Activated T-cell treated with anti-CD3 and anti-CD28 coated beads, Interleukin-2, amount 50 U/mL, for 72 hours (primary cell): ENCODE results near the gene CCR8. TPM values are rescaled to one million over a fixed set of nuclear protein-coding genes. Genes with fewer than 3 reads are reported as not detected.
"Not testable (repeated sequence)": the region's sequence is repeated elsewhere in the genome, so short reads cannot be mapped to it uniquely, and the experiment has no call there.

Experiments
- ATAC-seq, 2 donors: fragments of 150-1000 bp; cut with Tn5 transposase; replicated peaks in 1 of 2; 2 replicates each; pipeline ENCODE4 v1.10.0; 2021; ENCODE audit warnings: moderate library complexity in 2 of 2, mild to moderate bottlenecking in 1 of 2
- DNase-seq, 2 donors: peaks; one replicate each; pipeline ENCODE4 v3.0.0; 2021 to 2022; ENCODE audit warnings: mixed read lengths in 1 of 2
- H3K27ac Mint-ChIP-seq: one replicate; pipeline ENCODE4 v1.8.0; 2022; ENCODE audit warnings: mild to moderate bottlenecking, moderate library complexity, mixed read lengths
- H3K27me3 Mint-ChIP-seq: one replicate; pipeline ENCODE4 v1.8.0; 2022; ENCODE audit warnings: low read depth, mixed read lengths
- H3K36me3 Mint-ChIP-seq, 2 donors: one replicate each; pipeline ENCODE4 v1.8.0; 2022; ENCODE audit warnings: mixed read lengths in 2 of 2, mild to moderate bottlenecking in 1 of 2; ENCODE audit not compliant: insufficient read depth in 2 of 2
- H3K4me1 Mint-ChIP-seq: one replicate; pipeline ENCODE4 v1.8.0; 2022; ENCODE audit warnings: low read depth, mixed read lengths
- H3K4me3 Mint-ChIP-seq, 2 donors: one replicate each; pipeline ENCODE4 v1.8.0; 2022; ENCODE audit warnings: mild to moderate bottlenecking in 2 of 2, mixed read lengths in 2 of 2, moderate library complexity in 2 of 2
- H3K9me3 Mint-ChIP-seq, 2 donors: one replicate each; pipeline ENCODE4 v1.8.0; 2022; ENCODE audit warnings: mixed read lengths in 2 of 2
- total RNA-seq, 2 donors: library from RNA; stranded (reverse); gene quantifications; one replicate each; pipeline ENCODE4 v1.2.3, GENCODE V29; 2022

The CCR8 gene
- total RNA-seq, 2 donors from 2014 or later, result 1.2 to 1.7 TPM

- H3K27ac Mint-ChIP-seq, H3K36me3 Mint-ChIP-seq, H3K27me3 Mint-ChIP-seq, H3K9me3 Mint-ChIP-seq: not testable (repeated sequence)
- peaks cover 48% of the 10 kb centered on the region for H3K4me1 Mint-ChIP-seq
- ATAC-seq (peak; percentile 42 to 59), DNase-seq (peak; percentile 9 to 15)
- H3K4me3 Mint-ChIP-seq, result peak overlapping the region in 1 of 2 donors; percentile 44
Observed at GRCh38 chr3:39321574-39321983, 7.9 kb upstream of the CCR8 start.

GRCh38 chr3:39322209-39322715 is 7.2 kb upstream of the CCR8 start:
- H3K36me3 Mint-ChIP-seq, DNase-seq, ATAC-seq, H3K27ac Mint-ChIP-seq, H3K27me3 Mint-ChIP-seq, H3K9me3 Mint-ChIP-seq, H3K4me3 Mint-ChIP-seq: not testable (repeated sequence)
- peaks cover 55% of the 10 kb centered on the region for H3K4me1 Mint-ChIP-seq

- H3K4me3 Mint-ChIP-seq, result no peak overlapping the region
- H3K9me3 Mint-ChIP-seq, result peaks cover 0 to 2% of the 10 kb centered on the region in 2 donors
- peak overlapping the region; percentile 10 for H3K27ac Mint-ChIP-seq
- no peaks in the 10 kb centered on the region for H3K27me3 Mint-ChIP-seq
- ATAC-seq (no peak), DNase-seq (no peak)
- peaks cover 61% of the 10 kb centered on the region for H3K4me1 Mint-ChIP-seq
- peaks cover 0 to 2% of the 10 kb centered on the region in 2 donors for H3K36me3 Mint-ChIP-seq
Observed at GRCh38 chr3:39322936-39323335, 6.6 kb upstream of the CCR8 start.

GRCh38 chr3:39323494-39323893 is 6.0 kb upstream of the CCR8 start:
- DNase-seq (no peak), ATAC-seq (no peak)
- Mint-ChIP-seq H3K36me3 (peaks cover 0 to 2% of the 10 kb centered on the region in 2 donors), H3K9me3 (peaks cover 0 to 2% of the 10 kb centered on the region in 2 donors), H3K27me3 (no peaks in the 10 kb centered on the region), H3K27ac (no peak overlapping the region), H3K4me1 (peaks cover 67% of the 10 kb centered on the region), H3K4me3 (peak overlapping the region in 1 of 2 donors; percentile 18)

DNA sequence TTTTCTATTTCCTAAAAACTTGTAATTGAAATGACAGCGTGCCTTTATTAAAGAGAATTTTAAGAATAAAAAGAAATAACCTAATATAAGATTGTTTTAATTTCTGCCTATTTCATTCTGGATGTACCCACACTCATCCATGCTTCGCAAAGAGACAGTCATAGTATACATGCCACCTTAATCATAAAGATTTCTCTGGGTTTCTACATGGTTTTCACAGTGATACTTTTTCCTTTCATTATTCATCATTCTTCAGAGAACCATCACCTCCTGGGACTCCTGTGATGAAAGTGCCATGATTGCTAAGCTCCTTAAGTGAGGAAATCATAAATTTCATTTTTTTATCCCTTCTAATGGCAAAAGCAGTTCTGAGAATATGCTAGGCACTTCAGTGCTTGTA is 4.3 kb upstream of the CCR8 start:
- no peak for DNase-seq
- Mint-ChIP-seq H3K27me3 (no peaks in the 10 kb centered on the region), H3K36me3 (peaks cover 0 to 2% of the 10 kb centered on the region in 2 donors), H3K4me3 (peak overlapping the region in 1 of 2 donors; percentile 41), H3K27ac (peak overlapping the region; percentile 48), H3K9me3 (no peaks in the 10 kb centered on the region), H3K4me1 (peaks cover 75% of the 10 kb centered on the region)
- peak; percentile 74 to 75 for ATAC-seq

- H3K4me3 Mint-ChIP-seq, result peak overlapping the region; percentile 56 to 62
- H3K9me3 Mint-ChIP-seq, result no peaks in the 10 kb centered on the region
- DNase-seq, result no peak
- H3K4me1 Mint-ChIP-seq, result peaks cover 61% of the 10 kb centered on the region
- peaks cover 0 to 2% of the 10 kb centered on the region in 2 donors for H3K36me3 Mint-ChIP-seq
- ATAC-seq, result no peak
- H3K27me3 Mint-ChIP-seq, result no peaks in the 10 kb centered on the region
- peak overlapping the region; percentile 8 for H3K27ac Mint-ChIP-seq
Observed at GRCh38 chr3:39327053-39327745, 2.3 kb upstream of the CCR8 start.

DNA sequence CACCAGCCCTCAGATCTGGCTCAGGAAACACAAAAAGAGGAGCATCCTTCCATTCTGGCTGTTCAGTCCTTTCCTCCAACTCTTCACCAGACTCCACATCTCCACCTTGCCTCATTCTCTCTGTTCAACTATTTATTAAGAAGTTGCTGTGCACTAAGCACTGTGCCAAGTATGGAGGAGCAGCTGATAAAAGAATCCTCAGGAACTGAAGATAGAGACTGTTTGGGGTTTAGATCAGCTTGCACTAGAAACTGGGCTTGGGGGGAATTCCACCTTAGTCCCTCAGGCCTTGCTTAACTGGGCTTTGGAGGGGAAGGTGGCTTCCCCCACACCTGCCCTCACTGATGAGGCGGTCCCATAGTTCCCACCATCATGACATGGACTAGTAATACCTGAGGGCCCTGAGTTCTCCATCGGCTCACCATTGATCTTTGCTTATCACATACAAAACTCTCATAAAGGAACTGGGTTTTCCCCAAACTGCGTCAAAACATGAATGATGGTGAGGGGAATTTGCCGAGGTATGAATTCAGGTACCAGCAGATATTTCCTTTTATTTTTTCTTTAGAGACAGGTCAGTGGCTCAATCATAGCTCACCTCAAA is 1.7 kb upstream of the CCR8 start:
- ATAC-seq (peak; percentile 85 to 87), DNase-seq (peak; percentile 45 to 62)
- Mint-ChIP-seq H3K4me3 (peak overlapping the region; percentile 56 to 62), H3K4me1 (peaks cover 58% of the 10 kb centered on the region), H3K27ac (peak overlapping the region; percentile 36), H3K9me3 (no peaks in the 10 kb centered on the region), H3K36me3 (peaks cover 0 to 2% of the 10 kb centered on the region in 2 donors), H3K27me3 (no peaks in the 10 kb centered on the region)

GRCh38 chr3:39330824-39331223 is 1.3 kb downstream of the CCR8 start:
- H3K27ac Mint-ChIP-seq, result no peak overlapping the region
- peak overlapping the region in 1 of 2 donors; percentile 25 for H3K4me3 Mint-ChIP-seq
- peaks cover 45% of the 10 kb centered on the region for H3K4me1 Mint-ChIP-seq
- H3K9me3 Mint-ChIP-seq, result peaks cover 2 to 3% of the 10 kb centered on the region in 2 donors
- DNase-seq (no peak), ATAC-seq (no peak)
- H3K27me3 Mint-ChIP-seq, result no peaks in the 10 kb centered on the region
- H3K36me3 Mint-ChIP-seq, result no peaks in the 10 kb centered on the region

DNA sequence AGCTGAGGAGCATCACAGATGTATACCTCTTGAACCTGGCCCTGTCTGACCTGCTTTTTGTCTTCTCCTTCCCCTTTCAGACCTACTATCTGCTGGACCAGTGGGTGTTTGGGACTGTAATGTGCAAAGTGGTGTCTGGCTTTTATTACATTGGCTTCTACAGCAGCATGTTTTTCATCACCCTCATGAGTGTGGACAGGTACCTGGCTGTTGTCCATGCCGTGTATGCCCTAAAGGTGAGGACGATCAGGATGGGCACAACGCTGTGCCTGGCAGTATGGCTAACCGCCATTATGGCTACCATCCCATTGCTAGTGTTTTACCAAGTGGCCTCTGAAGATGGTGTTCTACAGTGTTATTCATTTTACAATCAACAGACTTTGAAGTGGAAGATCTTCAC is 3.0 kb downstream of the CCR8 start:
- Mint-ChIP-seq H3K27me3 (no peaks in the 10 kb centered on the region), H3K9me3 (peaks cover 2 to 3% of the 10 kb centered on the region in 2 donors), H3K4me3 (no peak overlapping the region), H3K27ac (no peak overlapping the region), H3K36me3 (no peaks in the 10 kb centered on the region), H3K4me1 (peaks cover 32% of the 10 kb centered on the region)
- no peak for ATAC-seq
- DNase-seq, result no peak

- no peak for DNase-seq
- ATAC-seq, result peak in 1 of 2 donors; percentile 38
- Mint-ChIP-seq H3K9me3 (peaks cover 2 to 3% of the 10 kb centered on the region in 2 donors), H3K27me3 (no peaks in the 10 kb centered on the region), H3K36me3 (no peaks in the 10 kb centered on the region), H3K4me1 (peaks cover 21% of the 10 kb centered on the region), H3K4me3 (no peak overlapping the region), H3K27ac (no peak overlapping the region)
Observed at GRCh38 chr3:39333607-39334006, 4.1 kb downstream of the CCR8 start.

GRCh38 chr3:39334205-39334604 is 4.7 kb downstream of the CCR8 start:
- no peaks in the 10 kb centered on the region for H3K36me3 Mint-ChIP-seq
- ATAC-seq (peak in 1 of 2 donors; percentile 33), DNase-seq (no peak)
- peaks cover 2 to 3% of the 10 kb centered on the region in 2 donors for H3K9me3 Mint-ChIP-seq
- no peaks in the 10 kb centered on the region for H3K27me3 Mint-ChIP-seq
- H3K4me1 Mint-ChIP-seq, result peaks cover 21% of the 10 kb centered on the region
- H3K4me3 Mint-ChIP-seq, result no peak overlapping the region
- no peak overlapping the region for H3K27ac Mint-ChIP-seq

DNA sequence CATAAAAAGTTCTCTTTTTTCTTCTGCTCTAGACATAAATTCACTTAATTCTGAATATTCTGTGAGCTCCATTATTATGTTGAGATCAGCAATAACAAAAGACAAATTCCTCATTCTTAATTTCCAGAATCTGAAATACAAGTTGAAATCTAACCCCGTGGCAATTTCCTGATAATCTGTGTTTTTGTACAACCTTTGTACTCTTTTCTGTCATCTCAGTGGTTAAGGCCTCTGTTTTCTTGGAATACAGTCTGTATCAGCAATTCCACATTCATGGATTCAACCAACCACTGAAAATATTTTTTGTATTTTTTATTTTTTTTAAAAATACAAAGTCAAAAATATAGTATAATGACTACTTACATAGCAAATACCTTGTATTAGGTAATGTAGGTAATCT is 8.7 kb downstream of the CCR8 start:
- no peak overlapping the region for H3K27ac Mint-ChIP-seq
- H3K9me3 Mint-ChIP-seq, result peaks cover 2 to 3% of the 10 kb centered on the region in 2 donors
- no peaks in the 10 kb centered on the region for H3K36me3 Mint-ChIP-seq

GRCh38 chr3:39339086-39339485 is 9.6 kb downstream of the CCR8 start:
- Mint-ChIP-seq H3K27ac (no peak overlapping the region), H3K4me1 (peaks cover 27% of the 10 kb centered on the region), H3K4me3 (no peak overlapping the region), H3K36me3 (no peaks in the 10 kb centered on the region), H3K9me3 (peaks cover 2 to 3% of the 10 kb centered on the region in 2 donors), H3K27me3 (no peaks in the 10 kb centered on the region)
- ATAC-seq (no peak), DNase-seq (no peak)

More for the DNA sequence above, 8.7 kb downstream of the CCR8 start:
- ATAC-seq (no peak), DNase-seq (no peak)
- Mint-ChIP-seq H3K27me3 (no peaks in the 10 kb centered on the region), H3K4me3 (no peak overlapping the region), H3K4me1 (peaks cover 18% of the 10 kb centered on the region)
